ENCODE results near the gene LYPD3. TPM values are rescaled to one million over a fixed set of nuclear protein-coding genes. Genes with fewer than 3 reads are reported as not detected.

The LYPD3 gene
- total RNA-seq, 1 experiment from 2014 or later = 0.78 TPM

GRCh38 chr19:43467730-43468129 is 2.3 kb upstream of the LYPD3 start:
- DNase-seq (ENCODE audit: low read depth) = no peak
- in situ Hi-C loops (cut with HindIII; ENCODE audit: low pct_unique_long_range_greater_than_20kb, low sequenced_read_pairs) = no loop called here

GRCh38 chr19:43467276-43467675 is 1.9 kb upstream of the LYPD3 start:
- DNase-seq (ENCODE audit: low read depth) = no peak
- in situ Hi-C loops (cut with HindIII; ENCODE audit: low pct_unique_long_range_greater_than_20kb, low sequenced_read_pairs) = no loop called here

- DNase-seq (ENCODE audit: low read depth) = no peak
Observed at GRCh38 chr19:43466793-43467192, 1.4 kb upstream of the LYPD3 start.

GRCh38 chr19:43464134-43464775 is 1.2 kb downstream of the LYPD3 start:
- no peak for DNase-seq (ENCODE audit: low read depth)
- in situ Hi-C loops (cut with HindIII; ENCODE audit: low pct_unique_long_range_greater_than_20kb, low sequenced_read_pairs) = no loop called here

More at GRCh38 chr19:43466793-43467192, 1.4 kb upstream of the LYPD3 start:
- in situ Hi-C loops (cut with HindIII; ENCODE audit: low pct_unique_long_range_greater_than_20kb, low sequenced_read_pairs) = no loop called here

GRCh38 chr19:43463381-43464133 is 1.9 kb downstream of the LYPD3 start:
- DNase-seq (ENCODE audit: low read depth) = peak; percentile 99
- in situ Hi-C loops (cut with HindIII; ENCODE audit: low pct_unique_long_range_greater_than_20kb, low sequenced_read_pairs) = no loop called here

- in situ Hi-C loops (cut with HindIII; ENCODE audit: low pct_unique_long_range_greater_than_20kb, low sequenced_read_pairs) = no loop called here
- DNase-seq (ENCODE audit: low read depth) = no peak
Observed at GRCh38 chr19:43462785-43463380, 2.5 kb downstream of the LYPD3 start.

GRCh38 chr19:43462383-43462782 is 3.0 kb downstream of the LYPD3 start:
- no peak for DNase-seq (ENCODE audit: low read depth)
- in situ Hi-C loops (cut with HindIII; ENCODE audit: low pct_unique_long_range_greater_than_20kb, low sequenced_read_pairs) = no loop called here

GRCh38 chr19:43461303-43461702 is 4.1 kb downstream of the LYPD3 start:
- in situ Hi-C loops (cut with HindIII; ENCODE audit: low pct_unique_long_range_greater_than_20kb, low sequenced_read_pairs) = no loop called here
- no peak for DNase-seq (ENCODE audit: low read depth)

GRCh38 chr19:43460362-43461016 is 4.9 kb downstream of the LYPD3 start:
- in situ Hi-C loops (cut with HindIII; ENCODE audit: low pct_unique_long_range_greater_than_20kb, low sequenced_read_pairs) = no loop called here
- no peak for DNase-seq (ENCODE audit: low read depth)

GRCh38 chr19:43457809-43458208 is 7.6 kb downstream of the LYPD3 start:
- DNase-seq (ENCODE audit: low read depth) = no peak
- in situ Hi-C loops (cut with HindIII; ENCODE audit: low pct_unique_long_range_greater_than_20kb, low sequenced_read_pairs) = no loop called here

GRCh38 chr19:43455321-43456113 is 9.9 kb downstream of the LYPD3 start:
- in situ Hi-C loops (cut with HindIII; ENCODE audit: low pct_unique_long_range_greater_than_20kb, low sequenced_read_pairs) = no loop called here
- no peak for DNase-seq (ENCODE audit: low read depth)

GRCh38 chr19:43454031-43454430 is 11.4 kb downstream of the LYPD3 start:
- no peak for DNase-seq (ENCODE audit: low read depth)
- in situ Hi-C loops (cut with HindIII; ENCODE audit: low pct_unique_long_range_greater_than_20kb, low sequenced_read_pairs) = no loop called here

GRCh38 chr19:43452582-43452981 is 12.8 kb downstream of the LYPD3 start:
- no peak for DNase-seq (ENCODE audit: low read depth)
- in situ Hi-C loops (cut with HindIII; ENCODE audit: low pct_unique_long_range_greater_than_20kb, low sequenced_read_pairs) = no loop called here

GRCh38 chr19:43450545-43450997 is 14.8 kb downstream of the LYPD3 start:
- in situ Hi-C loops (cut with HindIII; ENCODE audit: low pct_unique_long_range_greater_than_20kb, low sequenced_read_pairs) = no loop called here
- no peak for DNase-seq (ENCODE audit: low read depth)

GRCh38 chr19:43447655-43448054 is 17.8 kb downstream of the LYPD3 start:
- DNase-seq (ENCODE audit: low read depth) = no peak
- in situ Hi-C loops (cut with HindIII; ENCODE audit: low pct_unique_long_range_greater_than_20kb, low sequenced_read_pairs) = loop anchor here (25.0 kb wide), 1 partner anchor 90 kb away; the partner anchor contains the start of genes ETHE1 and ZNF575

- in situ Hi-C loops (cut with HindIII; ENCODE audit: low pct_unique_long_range_greater_than_20kb, low sequenced_read_pairs) = loop anchor here (25.0 kb wide), 1 partner anchor 90 kb away; the partner anchor contains the start of genes ETHE1 and ZNF575
- DNase-seq (ENCODE audit: low read depth) = peak; percentile 69
Observed at GRCh38 chr19:43446746-43447489, 18.5 kb downstream of the LYPD3 start.

GRCh38 chr19:43445426-43445825 is 20.0 kb downstream of the LYPD3 start:
- in situ Hi-C loops (cut with HindIII; ENCODE audit: low pct_unique_long_range_greater_than_20kb, low sequenced_read_pairs) = loop anchor here (25.0 kb wide), 1 partner anchor 92 kb away; the partner anchor contains the start of genes ETHE1 and ZNF575
- no peak for DNase-seq (ENCODE audit: low read depth)

Measured in Caki2 (cell line).